GM08714 (cell line): Measurements from ENCODE around the gene LHFPL2.

Experiments
- H3K4me3 ChIP-seq: fragments of 200-500 bp; sonication (Bioruptor generic); 2 replicates; pipeline ENCODE4 v1.5.1; 2014; ENCODE audit warnings: mild to moderate bottlenecking, low read length, inconsistent platforms
- ZNF274 ChIP-seq: IDR thresholded peaks from 2 replicates; pipeline ENCODE4 v1.6.1; 2012; ENCODE audit warnings: mild to moderate bottlenecking, low read depth, low read length

Gene LHFPL2

DNA sequence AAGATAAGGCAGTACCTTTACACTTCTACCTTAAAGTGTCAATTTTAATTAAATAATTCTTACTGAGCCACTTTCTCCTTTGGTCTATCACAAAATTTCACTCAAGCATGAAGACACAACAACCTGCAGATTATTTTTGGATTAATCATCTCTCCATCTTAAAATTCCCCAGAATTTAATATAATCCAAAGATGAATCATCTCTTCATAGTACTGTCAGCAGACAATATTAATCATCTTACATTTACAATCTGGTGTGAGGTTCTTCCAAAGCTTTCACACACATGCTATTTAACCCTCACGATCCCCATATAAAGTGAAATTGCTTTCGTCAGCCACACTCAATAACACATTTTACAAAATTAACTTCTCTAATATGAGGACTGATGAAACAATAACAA lies 43.0 kb downstream of the LHFPL2 start:
- H3K4me3 ChIP-seq = no peak overlapping the region
- no peak for TF ChIP-seq ZNF274

- no peak overlapping the region for H3K4me3 ChIP-seq
- no peak for TF ChIP-seq ZNF274
Observed at GRCh38 chr5:78604689-78605285, 43.8 kb downstream of the LHFPL2 start.

- H3K4me3 ChIP-seq = no peak overlapping the region
- TF ChIP-seq ZNF274 = no peak
Observed at GRCh38 chr5:78603636-78604175, 44.9 kb downstream of the LHFPL2 start.

- H3K4me3 ChIP-seq = no peak overlapping the region
- no peak for TF ChIP-seq ZNF274
Observed at GRCh38 chr5:78602400-78602799, 46.2 kb downstream of the LHFPL2 start.

DNA sequence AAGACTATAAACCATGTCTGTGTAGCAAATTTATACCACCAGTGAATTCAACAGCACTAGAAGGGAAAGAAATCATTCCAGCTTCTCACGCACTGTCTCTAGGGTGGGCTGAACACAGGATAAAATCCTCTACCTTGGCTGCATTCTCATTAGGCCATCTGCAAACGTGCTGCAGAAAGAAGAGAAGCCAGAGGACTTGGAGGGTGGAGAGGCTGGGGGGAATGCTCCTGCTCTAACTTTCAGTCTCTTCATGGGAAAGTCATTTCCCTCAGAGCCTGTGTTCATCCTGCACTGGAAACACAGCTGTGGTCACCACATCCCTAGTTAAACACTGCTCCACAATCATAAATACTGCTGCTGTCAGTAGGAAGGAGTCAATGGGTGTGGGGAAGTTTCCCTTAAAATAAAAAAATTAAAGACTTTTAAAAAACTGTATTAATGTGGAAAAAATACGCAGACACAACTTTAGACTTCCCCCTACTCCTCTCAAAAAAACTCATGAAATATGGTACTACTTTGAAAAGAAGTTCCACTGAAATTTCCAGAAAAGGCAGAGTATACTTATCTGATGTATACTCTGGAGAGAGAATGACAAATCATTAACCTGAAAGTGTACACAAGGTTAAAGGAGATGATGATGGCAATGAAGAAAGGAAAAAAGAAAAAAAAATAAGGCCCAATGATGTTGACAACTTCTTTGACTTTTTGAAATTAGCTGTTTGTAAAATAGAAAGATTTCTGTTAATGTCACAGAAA lies 46.8 kb downstream of the LHFPL2 start:
- no peak for TF ChIP-seq ZNF274
- no peak overlapping the region for H3K4me3 ChIP-seq

GRCh38 chr5:78600687-78601414 lies 47.7 kb downstream of the LHFPL2 start:
- no peak overlapping the region for H3K4me3 ChIP-seq
- TF ChIP-seq ZNF274 = no peak

DNA sequence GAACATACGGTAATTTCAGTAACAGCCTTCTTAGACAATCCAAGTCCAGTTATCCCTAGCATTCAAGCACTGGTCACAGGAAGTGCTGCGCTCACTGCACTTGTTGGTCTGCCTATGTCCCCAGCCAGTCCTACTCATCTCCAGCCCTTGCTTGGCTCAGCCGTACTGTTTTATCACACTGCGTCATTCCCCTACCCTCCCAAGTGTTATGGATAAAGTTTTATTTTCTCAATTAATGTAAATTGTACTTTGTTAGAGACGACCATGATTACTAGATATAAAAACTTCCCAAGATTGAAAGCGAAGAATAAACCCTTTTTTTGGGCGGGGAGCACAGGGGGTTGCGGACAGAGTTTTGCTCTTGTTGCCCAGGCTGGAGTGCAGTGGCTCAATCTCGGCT lies 49.6 kb downstream of the LHFPL2 start:
- TF ChIP-seq ZNF274 = no peak
- H3K4me3 ChIP-seq = no peak overlapping the region

DNA sequence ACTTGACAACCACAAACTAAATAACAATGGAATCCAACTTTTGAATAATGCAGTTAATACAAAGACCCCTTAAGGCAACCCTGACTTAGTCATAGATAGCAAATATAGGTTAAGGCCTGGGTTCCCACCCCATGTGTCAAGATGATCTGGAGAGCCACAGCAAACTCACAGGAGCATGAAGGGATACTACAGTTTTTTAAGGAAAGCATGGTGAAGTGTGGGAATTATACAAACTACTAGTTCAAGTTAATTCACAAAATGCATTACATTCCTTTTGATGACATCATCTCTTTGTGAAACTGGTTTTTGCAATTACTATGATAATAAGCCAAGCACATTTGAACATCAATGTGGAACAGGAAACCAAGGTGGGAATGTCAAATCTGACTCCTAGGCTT lies 50.6 kb downstream of the LHFPL2 start:
- no peak overlapping the region for H3K4me3 ChIP-seq
- no peak for TF ChIP-seq ZNF274

- TF ChIP-seq ZNF274 = no peak
- H3K4me3 ChIP-seq = no peak overlapping the region
Observed at GRCh38 chr5:78597068-78597973, 51.3 kb downstream of the LHFPL2 start.

DNA sequence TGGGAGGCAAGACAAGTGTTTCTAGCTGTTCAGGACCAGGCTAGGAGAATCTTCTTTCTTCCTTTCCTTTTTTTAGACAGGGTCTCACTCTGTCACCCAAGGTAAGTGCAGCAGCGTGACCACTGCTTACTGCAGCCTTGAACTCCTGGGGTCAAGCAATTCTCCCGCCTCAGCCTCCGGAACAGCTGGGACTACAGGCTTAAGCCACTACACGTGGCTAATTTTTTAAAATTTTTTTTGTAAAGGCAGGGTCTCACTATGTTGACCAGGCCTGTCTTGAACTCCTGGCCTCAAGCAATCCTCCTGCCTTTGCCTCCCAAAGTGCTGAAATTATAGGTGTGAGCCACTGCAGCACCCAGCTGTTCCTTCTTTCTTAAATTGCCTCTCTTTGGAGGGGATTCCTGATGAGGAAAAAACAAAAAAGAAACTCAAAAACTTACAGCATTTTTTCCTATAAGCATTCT lies 53.1 kb downstream of the LHFPL2 start:
- TF ChIP-seq ZNF274 = no peak
- H3K4me3 ChIP-seq = no peak overlapping the region

- TF ChIP-seq ZNF274 = no peak
- H3K4me3 ChIP-seq = no peak overlapping the region
Observed at GRCh38 chr5:78594610-78595457, 53.7 kb downstream of the LHFPL2 start.

DNA sequence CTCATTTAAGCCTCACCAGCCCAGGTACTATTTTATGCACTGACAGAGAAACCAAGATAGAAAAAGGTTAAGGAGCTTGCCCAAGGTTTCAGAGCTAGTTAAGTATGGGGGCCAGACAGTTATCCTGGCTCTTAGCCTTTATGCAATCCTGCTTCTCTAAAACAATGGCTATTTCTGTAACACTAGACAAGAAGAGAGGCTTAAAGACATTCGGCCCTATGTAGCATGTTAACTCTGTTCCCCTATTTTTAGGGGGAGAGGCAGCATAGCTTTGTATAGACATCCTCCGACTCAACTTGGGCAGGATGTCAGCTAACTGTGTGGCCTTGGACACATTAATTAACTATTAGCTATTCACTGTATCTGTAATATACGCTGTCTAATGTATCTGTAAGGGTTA lies 54.6 kb downstream of the LHFPL2 start:
- H3K4me3 ChIP-seq = no peak overlapping the region
- no peak for TF ChIP-seq ZNF274

- no peak overlapping the region for H3K4me3 ChIP-seq
- no peak for TF ChIP-seq ZNF274
Observed at GRCh38 chr5:78593465-78593864, 55.1 kb downstream of the LHFPL2 start.
